HG02884 (cell line): Measurements from ENCODE around the gene SEMG1.

Experiments
- ATAC-seq: cut with Tn5 transposase; IDR thresholded peaks from one replicate; pipeline ENCODE4 v1.9.1; 2021; ENCODE audit warnings: mild to moderate bottlenecking, moderate library complexity; ENCODE audit not compliant: unreplicated experiment

Gene SEMG1

DNA sequence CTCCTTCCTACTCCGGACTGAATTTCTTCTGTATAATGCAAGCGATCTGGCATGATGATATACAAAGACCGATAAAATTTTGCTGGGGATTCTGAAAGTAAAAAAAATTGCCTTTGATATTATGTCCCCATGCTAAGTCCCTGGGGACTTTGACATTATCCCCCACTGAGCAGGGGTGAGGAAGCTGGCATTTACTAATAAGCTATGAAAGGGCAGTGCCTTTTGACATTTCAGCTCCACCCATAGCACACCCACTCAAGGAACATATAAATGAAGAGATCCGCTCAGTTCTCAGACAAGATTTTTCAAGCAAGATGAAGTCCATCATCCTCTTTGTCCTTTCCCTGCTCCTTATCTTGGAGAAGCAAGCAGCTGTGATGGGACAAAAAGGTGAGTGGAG, 14.2 kb downstream of the SEMG1 start, which contains the start of gene SEMG2:
Gene SEMG2 (plus strand): TSS at position 298 of the 400 bp plus-strand sequence. CDS start 17 bp downstream, at position 315.
- no peak for ATAC-seq

DNA sequence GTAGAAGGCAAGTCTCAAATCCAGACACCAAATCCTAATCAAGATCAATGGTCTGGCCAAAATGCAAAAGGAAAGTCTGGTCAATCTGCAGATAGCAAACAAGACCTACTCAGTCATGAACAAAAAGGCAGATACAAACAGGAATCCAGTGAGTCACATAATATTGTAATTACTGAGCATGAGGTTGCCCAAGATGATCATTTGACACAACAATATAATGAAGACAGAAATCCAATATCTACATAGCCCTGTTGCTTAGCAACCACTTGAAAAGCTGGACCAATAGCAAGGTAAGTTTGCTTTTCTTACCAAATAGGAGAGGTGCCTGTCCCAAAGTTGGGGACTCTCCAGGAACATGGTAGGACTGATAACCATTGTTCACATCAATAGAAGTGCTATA, 16.3 kb downstream of the SEMG1 start:
- ATAC-seq: no peak

DNA sequence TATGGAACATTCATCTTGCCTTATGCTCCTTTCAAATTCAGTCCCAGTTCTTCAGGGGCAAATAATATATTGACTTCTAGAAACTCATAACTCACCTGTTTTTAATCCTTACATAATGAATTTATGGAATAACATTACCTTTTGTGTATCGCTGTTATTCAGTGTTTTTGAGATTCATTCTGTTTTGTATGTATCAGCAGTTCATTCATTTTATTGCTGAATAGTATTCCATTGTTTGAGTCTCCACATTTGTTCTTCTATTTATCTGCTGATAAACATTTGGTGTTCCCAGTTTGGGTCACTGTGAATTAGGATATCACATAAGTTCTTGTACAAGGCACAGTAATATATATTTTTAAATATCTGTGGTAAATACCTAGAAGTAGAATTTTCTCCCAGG, 19.5 kb downstream of the SEMG1 start:
- no peak for ATAC-seq

DNA sequence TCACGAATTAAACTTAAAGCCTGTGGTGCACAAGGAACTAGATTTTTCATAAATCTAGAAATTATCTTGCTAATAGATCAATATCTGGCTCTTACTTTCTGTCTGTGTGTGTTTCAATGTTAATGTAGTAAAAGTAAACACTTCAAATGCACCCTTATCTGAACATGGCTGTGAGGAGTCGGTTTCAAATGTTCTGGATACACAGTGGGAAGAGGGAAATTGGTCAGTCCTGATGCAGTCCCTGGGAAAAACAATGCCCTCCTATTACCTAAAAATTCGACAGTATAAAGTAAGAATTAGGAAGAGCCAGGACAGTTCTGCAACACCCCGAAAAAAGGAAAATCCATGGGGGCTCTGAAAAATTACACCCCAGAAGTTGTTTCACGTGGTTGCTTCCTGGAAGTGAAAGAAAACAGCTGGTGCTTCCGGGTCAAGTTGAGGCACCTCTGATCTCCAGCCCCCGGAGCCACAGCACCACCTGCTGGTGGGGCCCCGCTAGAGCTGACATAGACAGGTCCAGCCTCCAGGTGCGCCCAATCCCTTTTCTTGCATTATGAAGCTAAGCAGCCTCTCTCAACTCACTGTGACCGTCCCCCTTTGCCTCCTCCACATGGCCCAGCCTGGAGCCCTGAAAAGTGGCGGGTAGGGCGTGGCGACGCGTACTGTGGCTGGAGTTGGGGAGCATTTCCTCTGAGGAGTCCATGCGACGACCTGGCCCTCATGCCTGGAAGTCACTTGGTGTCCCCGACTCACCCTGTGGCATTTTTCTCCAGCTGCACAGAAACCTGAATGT, 22.6 kb downstream of the SEMG1 start:
- no peak for ATAC-seq

DNA sequence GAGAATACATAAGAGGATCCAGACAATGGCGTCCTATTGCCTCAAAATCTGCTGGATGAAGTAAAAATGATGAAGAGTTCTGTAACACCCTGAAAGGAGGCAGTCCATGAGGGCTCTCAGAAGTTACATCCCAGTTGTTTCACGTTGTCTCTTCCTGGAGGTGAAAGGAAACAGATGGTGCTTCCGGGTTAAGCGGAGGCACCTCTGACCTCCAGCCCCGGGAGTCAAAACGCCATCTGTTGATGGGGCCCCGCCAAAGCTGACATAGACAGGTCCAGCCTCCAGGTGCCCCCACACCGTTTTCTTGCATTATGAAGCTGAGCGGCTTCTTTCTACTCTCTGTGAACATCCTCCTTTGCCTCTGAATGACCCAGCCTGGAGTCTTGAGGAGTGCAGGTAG, 23.8 kb downstream of the SEMG1 start:
- no peak for ATAC-seq

- ATAC-seq: no peak
Measured at GRCh38 chr20:45235995-45236394, 29.2 kb downstream of the SEMG1 start.

- ATAC-seq: no peak
Measured at GRCh38 chr20:45238139-45238538, 31.3 kb downstream of the SEMG1 start.

GRCh38 chr20:45246109-45246508, 39.3 kb downstream of the SEMG1 start:
- ATAC-seq: no peak

DNA sequence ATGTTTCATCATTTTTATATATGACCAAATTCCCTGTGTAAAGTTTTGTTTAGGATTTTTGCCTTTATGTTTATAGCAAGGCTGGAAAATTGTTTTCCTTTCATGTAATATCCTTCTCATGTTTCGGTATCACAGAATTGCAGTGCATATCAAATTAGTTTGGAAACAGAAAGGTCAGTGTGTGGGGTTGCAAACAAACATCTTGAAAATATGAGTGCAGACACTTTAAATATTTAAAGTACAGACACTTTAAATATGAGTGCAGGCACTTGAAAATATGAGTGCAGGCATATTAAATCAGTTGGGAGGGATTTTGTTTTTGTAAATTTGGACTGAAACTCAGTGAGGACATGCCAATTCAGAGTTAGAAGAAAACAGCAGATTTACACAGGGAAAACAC, 41.0 kb downstream of the SEMG1 start:
- no peak for ATAC-seq

GRCh38 chr20:45248609-45249008, 41.8 kb downstream of the SEMG1 start:
- no peak for ATAC-seq

GRCh38 chr20:45251884-45252560, 45.2 kb downstream of the SEMG1 start:
- no peak for ATAC-seq

DNA sequence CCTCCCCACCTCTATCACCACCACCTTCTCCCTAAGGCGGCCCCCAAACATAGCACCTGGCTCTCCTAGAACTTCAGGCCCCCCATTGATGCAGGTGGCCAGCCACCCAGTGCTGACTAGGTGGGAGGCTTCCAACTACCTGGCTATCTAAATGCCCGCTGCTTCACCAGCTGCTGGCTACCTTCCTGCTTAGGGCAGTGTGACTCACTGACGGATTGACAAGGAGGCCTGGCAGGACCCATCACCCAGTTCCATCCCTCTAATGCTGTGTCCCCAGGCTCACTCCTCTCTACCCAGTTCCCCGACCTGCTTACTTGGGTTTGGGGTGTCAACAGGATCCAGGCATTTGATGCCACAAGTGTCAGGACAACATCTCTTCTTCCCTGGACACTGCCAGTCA, 46.4 kb downstream of the SEMG1 start:
- ATAC-seq: no peak

DNA sequence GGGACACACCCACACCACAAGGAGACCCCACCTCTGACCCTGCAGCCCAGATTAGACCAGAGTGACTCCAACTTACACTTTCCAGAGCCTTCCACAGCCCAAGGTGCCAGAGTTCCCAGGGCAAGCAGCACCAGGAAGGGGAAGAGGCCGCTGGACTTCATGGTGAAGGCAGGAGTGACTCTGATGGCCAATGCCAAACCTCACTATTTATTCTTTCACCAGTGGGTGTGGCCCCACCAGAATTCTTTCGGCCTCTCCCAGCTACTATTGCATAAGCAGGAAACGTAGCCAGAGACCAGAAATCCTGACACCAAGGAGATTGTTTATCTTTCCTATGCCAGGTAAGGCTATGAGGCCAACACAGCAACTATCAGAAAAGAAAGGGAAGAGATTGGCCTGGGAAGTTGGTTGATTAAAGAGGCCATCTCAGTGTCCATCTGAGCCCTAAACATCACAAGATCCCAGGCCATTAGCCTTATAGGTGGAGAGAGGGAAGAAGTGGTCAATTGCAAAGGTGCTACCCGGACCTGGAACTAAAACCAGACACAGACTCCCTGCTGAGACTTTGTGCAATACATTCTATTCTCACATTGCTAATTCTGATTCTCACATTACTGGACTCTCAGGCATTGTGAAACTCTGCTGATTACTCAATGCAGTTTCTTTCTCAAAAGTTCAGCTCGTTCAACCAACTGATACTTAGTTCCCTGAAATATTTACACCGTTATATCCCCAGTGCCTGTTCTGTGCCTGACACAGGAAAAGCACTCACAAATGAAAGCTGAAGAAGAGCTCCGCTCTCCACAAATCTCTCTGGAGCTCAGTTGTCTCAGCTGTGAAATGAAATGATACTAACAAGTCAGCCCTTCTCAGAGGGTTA, 47.8 kb downstream of the SEMG1 start, which contains the start of gene SLPI:
Gene SLPI (minus strand): TSS at position 182 of the 880 bp plus-strand sequence. CDS start 21 bp downstream, at position 161.
- no peak for ATAC-seq

DNA sequence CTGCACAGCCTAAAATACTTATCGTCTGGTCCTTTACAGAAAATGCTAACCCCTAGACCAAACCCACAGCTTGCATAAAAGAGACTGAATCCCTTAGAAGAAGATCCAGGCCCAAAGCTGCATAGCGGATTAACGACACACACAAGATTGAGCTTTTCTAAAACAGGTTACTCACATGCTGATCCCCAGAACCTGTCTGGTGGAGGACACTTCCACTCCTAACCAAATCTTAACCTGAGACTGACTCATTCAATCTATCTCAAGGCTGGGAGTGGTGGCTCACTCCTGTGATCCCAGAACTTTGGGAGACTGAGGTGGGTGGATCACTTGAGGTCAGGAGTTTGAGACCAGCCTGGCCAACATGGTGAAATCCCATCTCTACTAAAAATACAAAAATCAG, 50.3 kb downstream of the SEMG1 start:
- no peak for ATAC-seq

GRCh38 chr20:45257711-45258110, 50.9 kb downstream of the SEMG1 start:
- ATAC-seq: no peak

DNA sequence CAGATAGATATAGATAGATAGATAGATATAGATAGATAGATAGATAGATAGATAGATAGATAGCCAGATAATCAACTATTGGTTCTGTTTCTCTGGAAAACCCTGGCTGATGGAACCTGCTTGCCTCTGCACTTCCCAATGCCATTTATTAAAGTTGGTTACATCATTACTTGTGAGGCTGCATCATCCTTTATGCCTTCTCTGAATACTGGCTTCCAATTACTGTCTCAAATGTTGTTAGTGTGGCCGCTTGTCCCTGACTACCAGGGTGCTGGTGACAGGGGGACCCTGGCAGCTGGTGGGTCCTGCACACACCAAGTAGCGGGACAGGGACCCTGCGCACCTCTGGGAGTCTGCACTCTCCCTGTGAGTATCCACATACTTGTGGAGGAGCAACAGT, 51.4 kb downstream of the SEMG1 start:
- ATAC-seq: no peak

DNA sequence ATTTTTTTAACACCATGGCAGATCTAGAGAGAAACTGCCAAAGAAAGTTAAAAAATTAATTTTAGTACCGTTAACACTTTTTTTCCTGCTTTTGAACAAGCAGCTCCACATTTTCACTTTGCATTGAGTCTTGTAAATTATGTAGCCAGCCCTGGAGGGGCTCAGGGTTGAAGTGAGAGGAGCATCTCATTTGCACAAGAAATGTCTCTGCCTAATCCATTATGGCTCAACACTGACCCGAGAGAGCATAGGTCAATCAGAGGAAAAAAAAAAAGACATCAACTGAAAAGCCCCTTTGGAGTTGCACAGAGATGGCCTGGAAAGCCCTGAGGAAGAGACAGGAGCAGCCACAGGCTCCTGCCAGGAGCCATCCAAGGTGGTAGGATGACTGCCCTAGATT, 51.8 kb downstream of the SEMG1 start:
- no peak for ATAC-seq
